Parathyroid adenoma (tissue), 2 donors: Measurements from ENCODE around the gene AKNA.

Experiments
- H2AFZ ChIP-seq: fragments of 300-600 bp; sonication (generic); one replicate; pipeline ENCODE4 v1.7.0; 2017; ENCODE audit warnings: antibody characterized with exemption, mild to moderate bottlenecking
- H3K27ac ChIP-seq: fragments of 300-600 bp; sonication (generic); one replicate; pipeline ENCODE4 v1.7.0; 2017
- H3K27me3 ChIP-seq: fragments of 300-600 bp; sonication (generic); one replicate; pipeline ENCODE4 v1.7.0; 2017; ENCODE audit warnings: low read length; ENCODE audit not compliant: control insufficient read depth, insufficient read depth
- H3K36me3 ChIP-seq: fragments of 300-600 bp; sonication (generic); one replicate; pipeline ENCODE4 v1.7.0; 2017; ENCODE audit warnings: low read length; ENCODE audit not compliant: control insufficient read depth, insufficient read depth
- H3K4me1 ChIP-seq: fragments of 300-600 bp; sonication (generic); one replicate; pipeline ENCODE4 v1.7.0; 2017; ENCODE audit warnings: control low read depth
- H3K4me2 ChIP-seq: fragments of 300-600 bp; sonication (generic); one replicate; pipeline ENCODE4 v1.7.0; 2017; ENCODE audit warnings: low read length
- H3K4me3 ChIP-seq: fragments of 300-600 bp; sonication (generic); one replicate; pipeline ENCODE4 v1.7.0; 2017; ENCODE audit warnings: low read depth, low read length
- H3K79me2 ChIP-seq: fragments of 300-600 bp; sonication (generic); one replicate; pipeline ENCODE4 v1.7.0; 2017; ENCODE audit warnings: control low read depth
- H3K9ac ChIP-seq: fragments of 300-600 bp; sonication (generic); one replicate; pipeline ENCODE4 v1.7.0; 2017; ENCODE audit warnings: mild to moderate bottlenecking
- H3K9me3 ChIP-seq: fragments of 300-600 bp; sonication (generic); one replicate; pipeline ENCODE4 v1.7.0; 2017; ENCODE audit warnings: low read length; ENCODE audit not compliant: control insufficient read depth
- TF ChIP-seq, protein P1 (sequence below): fragments of 300-600 bp; sonication (generic); IDR thresholded peaks from one replicate; pipeline ENCODE4 v1.7.0; 2017; ENCODE audit warnings: antibody characterized with exemption, mild to moderate bottlenecking
- donor health status: primary hyperparathyroidism.

The AKNA gene

GRCh38 chr9:114342755-114343440, 44.9 kb downstream of the AKNA start:
- TF ChIP-seq, protein P1, sequence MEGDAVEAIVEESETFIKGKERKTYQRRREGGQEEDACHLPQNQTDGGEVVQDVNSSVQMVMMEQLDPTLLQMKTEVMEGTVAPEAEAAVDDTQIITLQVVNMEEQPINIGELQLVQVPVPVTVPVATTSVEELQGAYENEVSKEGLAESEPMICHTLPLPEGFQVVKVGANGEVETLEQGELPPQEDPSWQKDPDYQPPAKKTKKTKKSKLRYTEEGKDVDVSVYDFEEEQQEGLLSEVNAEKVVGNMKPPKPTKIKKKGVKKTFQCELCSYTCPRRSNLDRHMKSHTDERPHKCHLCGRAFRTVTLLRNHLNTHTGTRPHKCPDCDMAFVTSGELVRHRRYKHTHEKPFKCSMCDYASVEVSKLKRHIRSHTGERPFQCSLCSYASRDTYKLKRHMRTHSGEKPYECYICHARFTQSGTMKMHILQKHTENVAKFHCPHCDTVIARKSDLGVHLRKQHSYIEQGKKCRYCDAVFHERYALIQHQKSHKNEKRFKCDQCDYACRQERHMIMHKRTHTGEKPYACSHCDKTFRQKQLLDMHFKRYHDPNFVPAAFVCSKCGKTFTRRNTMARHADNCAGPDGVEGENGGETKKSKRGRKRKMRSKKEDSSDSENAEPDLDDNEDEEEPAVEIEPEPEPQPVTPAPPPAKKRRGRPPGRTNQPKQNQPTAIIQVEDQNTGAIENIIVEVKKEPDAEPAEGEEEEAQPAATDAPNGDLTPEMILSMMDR = no peak
- H3K4me2 ChIP-seq = no peak overlapping the region
- no peaks in the 10 kb centered on the region for H3K9me3 ChIP-seq
- H3K4me1 ChIP-seq = no peaks in the 10 kb centered on the region
- no peaks in the 10 kb centered on the region for H3K36me3 ChIP-seq
- no peaks in the 10 kb centered on the region for H3K27me3 ChIP-seq
- no peak overlapping the region for H3K9ac ChIP-seq
- no peaks in the 10 kb centered on the region for H3K79me2 ChIP-seq
- H3K27ac ChIP-seq = no peak overlapping the region
- no peak overlapping the region for H2AFZ ChIP-seq
- H3K4me3 ChIP-seq = no peak overlapping the region

- Histone ChIP-seq H3K79me2 (no peaks in the 10 kb centered on the region), H3K27me3 (no peaks in the 10 kb centered on the region), H2AFZ (no peak overlapping the region), H3K9ac (no peak overlapping the region), H3K4me3 (no peak overlapping the region), H3K9me3 (no peaks in the 10 kb centered on the region), H3K36me3 (no peaks in the 10 kb centered on the region), H3K27ac (no peak overlapping the region), H3K4me1 (no peaks in the 10 kb centered on the region), H3K4me2 (no peak overlapping the region)
- TF ChIP-seq, protein P1 = no peak
These were observed 45.8 kb downstream of the AKNA start for GRCh38 chr9:114341991-114342390.

GRCh38 chr9:114341152-114341830, 46.5 kb downstream of the AKNA start:
- no peaks in the 10 kb centered on the region for H3K27me3 ChIP-seq
- TF ChIP-seq, protein P1 = no peak
- H3K36me3 ChIP-seq = no peaks in the 10 kb centered on the region
- H3K9ac ChIP-seq = no peak overlapping the region
- no peak overlapping the region for H3K27ac ChIP-seq
- H2AFZ ChIP-seq = no peak overlapping the region
- H3K4me1 ChIP-seq = no peaks in the 10 kb centered on the region
- no peaks in the 10 kb centered on the region for H3K9me3 ChIP-seq
- no peaks in the 10 kb centered on the region for H3K79me2 ChIP-seq
- no peak overlapping the region for H3K4me3 ChIP-seq
- H3K4me2 ChIP-seq = no peak overlapping the region

DNA sequence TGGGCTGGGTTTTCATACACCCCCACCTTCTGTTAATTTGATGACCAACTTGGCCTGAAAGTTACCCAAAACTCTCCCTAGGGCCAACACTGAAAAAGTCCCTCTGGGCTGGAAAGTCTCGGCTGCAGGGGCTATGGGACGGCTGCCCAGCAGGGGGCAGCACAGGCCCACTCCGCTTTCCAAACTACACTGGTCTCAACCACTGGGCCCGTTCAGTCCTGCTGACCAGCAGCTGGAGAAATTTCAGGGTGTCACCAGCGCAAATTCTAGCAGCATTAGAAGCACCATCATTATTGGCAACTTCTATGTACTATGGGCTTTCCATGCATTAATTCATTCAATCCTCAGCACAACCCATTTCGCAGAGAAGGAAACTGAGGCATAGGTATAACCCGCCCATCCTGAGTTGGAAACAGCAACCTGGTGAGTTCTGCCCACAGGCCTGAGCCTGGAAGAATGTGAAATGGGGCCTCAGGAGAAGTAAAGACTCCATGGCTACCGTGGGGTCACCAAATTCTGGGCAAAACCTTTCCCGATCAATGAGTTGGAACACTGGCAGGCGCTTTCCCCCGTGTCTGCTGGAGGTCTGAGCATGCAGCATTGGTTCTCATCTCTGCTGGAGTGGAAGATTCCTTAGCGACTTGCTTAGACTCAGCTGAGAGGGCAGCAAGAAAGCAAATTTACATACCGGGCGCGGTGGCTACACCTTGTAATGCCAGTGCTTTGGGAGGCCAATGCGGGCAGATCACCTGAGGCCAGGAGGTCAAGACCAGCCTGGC, 48.5 kb downstream of the AKNA start:
- H3K27ac ChIP-seq = no peak overlapping the region
- no peak overlapping the region for H2AFZ ChIP-seq
- H3K4me3 ChIP-seq = no peak overlapping the region
- no peaks in the 10 kb centered on the region for H3K79me2 ChIP-seq
- H3K9ac ChIP-seq = no peak overlapping the region
- H3K4me2 ChIP-seq = no peak overlapping the region
- no peaks in the 10 kb centered on the region for H3K9me3 ChIP-seq
- H3K4me1 ChIP-seq = no peaks in the 10 kb centered on the region
- no peaks in the 10 kb centered on the region for H3K36me3 ChIP-seq
- H3K27me3 ChIP-seq = no peaks in the 10 kb centered on the region
- TF ChIP-seq, protein P1 = peak; percentile 35
